GM23248 (cell line): Measurements from ENCODE around the gene IQSEC1. TPM values are rescaled to one million over a fixed set of nuclear protein-coding genes. Genes with fewer than 3 reads are reported as not detected.

Source experiments
- DNase-seq: peaks from one replicate; pipeline ENCODE4 v3.0.0-alpha.2; 2015
- H2AFZ ChIP-seq: fragments of 200-600 bp; sonication (generic); 2 replicates; pipeline ENCODE4 v1.6.1; 2016; ENCODE audit warnings: antibody characterized with exemption
- H3F3A ChIP-seq: fragments of 200-600 bp; sonication (generic); 2 replicates; pipeline ENCODE4 v1.6.1; 2016; ENCODE audit warnings: mild to moderate bottlenecking, antibody characterized with exemption, mixed run types; ENCODE audit not compliant: insufficient read depth
- H3K27ac ChIP-seq: fragments of 200-600 bp; sonication (generic); 2 replicates; pipeline ENCODE4 v1.5.1; 2016; ENCODE audit warnings: mild to moderate bottlenecking
- H3K27me3 ChIP-seq: fragments of 200-600 bp; sonication (generic); replicated peaks from 2 replicates; pipeline ENCODE4 v1.6.1; 2016; ENCODE audit warnings: mild to moderate bottlenecking; ENCODE audit not compliant: insufficient read depth
- H3K36me3 ChIP-seq: fragments of 200-600 bp; sonication (generic); 2 replicates; pipeline ENCODE4 v1.6.1; 2016; ENCODE audit warnings: low read depth, mild to moderate bottlenecking
- H3K4me1 ChIP-seq: fragments of 200-600 bp; sonication (generic); 2 replicates; pipeline ENCODE4 v1.6.1; 2016; ENCODE audit warnings: mild to moderate bottlenecking; ENCODE audit not compliant: insufficient read depth
- H3K4me2 ChIP-seq: fragments of 200-600 bp; sonication (generic); one replicate; pipeline ENCODE4 v1.6.1; 2016; ENCODE audit warnings: mild to moderate bottlenecking; ENCODE audit not compliant: unreplicated experiment
- H3K4me3 ChIP-seq: fragments of 200-600 bp; sonication (generic); 2 replicates; pipeline ENCODE4 v1.5.1; 2016; ENCODE audit warnings: mild to moderate bottlenecking
- H3K79me2 ChIP-seq: fragments of 200-600 bp; sonication (generic); 2 replicates; pipeline ENCODE4 v1.6.1; 2016; ENCODE audit warnings: mild to moderate bottlenecking; ENCODE audit not compliant: insufficient read depth
- H3K9ac ChIP-seq: fragments of 200-600 bp; sonication (generic); 2 replicates; pipeline ENCODE4 v1.6.1; 2016; ENCODE audit warnings: mild to moderate bottlenecking
- H3K9me2 ChIP-seq: fragments of 200-600 bp; sonication (generic); 2 replicates; pipeline ENCODE4 v1.6.1; 2016; ENCODE audit warnings: mixed run types, mild to moderate bottlenecking, moderate library complexity; ENCODE audit not compliant: insufficient read depth
- H3K9me3 ChIP-seq: fragments of 200-600 bp; sonication (generic); one replicate; pipeline ENCODE4 v1.6.1; 2017; ENCODE audit warnings: low read depth
- H4K20me1 ChIP-seq: fragments of 200-600 bp; sonication (generic); 2 replicates; pipeline ENCODE4 v1.6.0; 2016; ENCODE audit not compliant: insufficient read depth
- EZH2 ChIP-seq: fragments of 200-600 bp; sonication (generic); IDR thresholded peaks from 2 replicates; pipeline ENCODE4 v1.6.1; 2018; ENCODE audit warnings: antibody characterized with exemption, mild to moderate bottlenecking; ENCODE audit not compliant: insufficient read depth, poor library complexity, severe bottlenecking
- EZH2phosphoT487 ChIP-seq: fragments of 200-600 bp; sonication (generic); IDR thresholded peaks from 2 replicates; pipeline ENCODE4 v1.6.1; 2018; ENCODE audit warnings: antibody characterized with exemption, moderate library complexity, mild to moderate bottlenecking, low read depth; ENCODE audit not compliant: insufficient read depth
- WGBS, 2 experiments: methylation state at CpG; one replicate each; pipeline ENCODE4 v1.1.6; 2015 to 2017; ENCODE audit warnings: low lambda C conversion rate in 2 of 2, low coverage in 1 of 2; ENCODE audit errors: missing lambda C conversion rate in 2 of 2; 5-methylcytosine and 5-hydroxymethylcytosine counted together
- in situ Hi-C: fragments of 300-500 bp; cut with MboI; formaldehyde crosslinking; loops from 2 replicates; pipeline ENCODE4 v1.15.0; 2020
- polyA plus RNA-seq: library from polyadenylated mRNA; unstranded; fragments of >200 nt; fragmentation: Nextera tagmentation; extraction: Ambion mirVana; gene quantifications from 2 replicates; pipeline ENCODE4 v1.2.1, GENCODE V29; 2016
- total RNA-seq: library from RNA; depleted of rRNA; stranded (reverse); fragments of >200 nt; shearing (Covaris generic); gene quantifications from 2 replicates; pipeline ENCODE4 v1.2.3, GENCODE V29; 2014

Gene IQSEC1
- total and polyA plus RNA-seq, 2 experiments from 2014 or later, result 5.1 to 21.6 TPM

DNA sequence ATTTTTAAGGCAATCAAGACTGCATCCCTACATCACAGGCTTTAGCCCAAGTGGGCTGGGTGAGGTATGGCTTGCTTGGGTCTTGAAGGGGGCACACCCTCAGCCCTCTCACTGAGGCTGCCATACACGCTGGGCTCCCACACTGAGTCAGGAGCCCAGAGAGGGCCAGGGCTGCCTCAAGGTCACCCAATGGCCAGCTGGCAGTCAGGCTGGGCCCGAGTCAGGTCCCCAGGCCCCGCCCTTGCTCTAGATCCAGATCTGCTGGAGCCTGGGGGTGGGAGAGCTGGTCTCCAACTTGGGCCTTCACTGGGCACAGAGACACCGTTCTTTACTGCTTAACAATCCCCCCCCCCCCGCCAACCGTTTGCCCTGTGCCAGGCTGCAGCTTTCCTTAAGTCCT lies 88.1 kb downstream of the IQSEC1 start:
- no peaks in the 10 kb centered on the region for H3K36me3 ChIP-seq
- H3K4me1 ChIP-seq, result peaks cover under 1% of the 10 kb centered on the region; the same call in 1 of the 2 replicates
- H3K9me3 ChIP-seq, result no peaks in the 10 kb centered on the region
- no peaks in the 10 kb centered on the region for H3K27me3 ChIP-seq
- no peak overlapping the region for H2AFZ ChIP-seq
- no peaks in the 10 kb centered on the region for H3K9me2 ChIP-seq
- H3K27ac ChIP-seq, result no peak overlapping the region
- no peak for TF ChIP-seq EZH2phosphoT487
- no peak for TF ChIP-seq EZH2
- H4K20me1 ChIP-seq, result no peaks in the 10 kb centered on the region
- H3F3A ChIP-seq, result 0 out of 2 replicates have a peak, but pooled peaks cover under 1% of the 10 kb centered on the region
- 73 to 77% methylated on average over 6 of the region's 6 CpGs for WGBS, 2 experiments
- DNase-seq, result no peak
- no peak overlapping the region for H3K4me3 ChIP-seq
- in situ Hi-C loops, result no loop called here
- H3K9ac ChIP-seq, result no peak overlapping the region
- no peak overlapping the region for H3K4me2 ChIP-seq
- no peaks in the 10 kb centered on the region for H3K79me2 ChIP-seq

DNA sequence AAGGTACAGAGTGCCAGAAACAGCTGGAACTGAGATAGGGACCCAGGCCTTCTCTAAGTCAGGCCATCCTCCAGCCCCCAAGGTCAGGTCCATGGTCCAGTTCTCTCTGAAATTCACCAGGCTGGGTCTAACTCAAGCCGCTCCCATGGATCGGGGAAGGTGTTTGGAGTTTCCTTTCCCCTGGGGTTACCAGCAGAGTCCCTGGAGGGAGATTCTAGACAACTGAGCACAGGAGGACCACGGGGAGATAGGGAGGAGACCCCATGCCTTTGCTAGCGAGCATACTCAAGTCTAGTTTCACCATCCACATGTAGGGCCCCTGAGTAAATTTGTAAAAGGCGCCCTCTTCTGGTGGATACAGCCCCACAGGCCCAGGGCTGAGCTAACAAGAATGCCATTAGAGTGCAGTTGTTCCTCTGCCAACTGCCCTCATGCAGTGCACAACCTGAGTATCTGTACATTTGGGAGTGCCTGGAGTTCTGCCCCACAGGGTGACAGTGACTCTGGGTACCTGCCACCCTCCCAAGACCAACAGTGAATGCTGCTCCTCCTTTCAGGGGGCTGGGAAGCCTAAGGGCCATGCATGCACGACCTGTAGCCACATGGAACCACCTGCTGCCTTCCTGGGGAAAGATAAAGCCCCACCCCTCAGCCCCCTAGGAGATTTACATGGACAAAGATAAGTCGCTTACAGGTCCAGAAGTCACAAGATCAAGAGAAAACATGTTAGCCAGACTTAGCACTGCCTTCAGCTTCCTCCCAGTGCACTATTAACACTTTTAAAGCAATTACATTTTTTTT lies 89.0 kb downstream of the IQSEC1 start:
- H3K79me2 ChIP-seq, result no peaks in the 10 kb centered on the region
- in situ Hi-C loops, result no loop called here
- H2AFZ ChIP-seq, result no peak overlapping the region
- H3K4me1 ChIP-seq, result no peaks in the 10 kb centered on the region
- WGBS, 2 experiments, result 52 to 56% methylated on average over 7 of the region's 7 CpGs
- H3K36me3 ChIP-seq, result no peaks in the 10 kb centered on the region
- no peaks in the 10 kb centered on the region for H3K27me3 ChIP-seq
- H4K20me1 ChIP-seq, result no peaks in the 10 kb centered on the region
- H3K4me3 ChIP-seq, result no peak overlapping the region
- H3K9me2 ChIP-seq, result no peaks in the 10 kb centered on the region
- H3K9ac ChIP-seq, result no peak overlapping the region
- H3K27ac ChIP-seq, result no peak overlapping the region
- no peaks in the 10 kb centered on the region for H3K9me3 ChIP-seq
- peak; percentile 80 for DNase-seq
- no peak for TF ChIP-seq EZH2phosphoT487
- no peaks in the 10 kb centered on the region for H3F3A ChIP-seq
- no peak overlapping the region for H3K4me2 ChIP-seq

DNA sequence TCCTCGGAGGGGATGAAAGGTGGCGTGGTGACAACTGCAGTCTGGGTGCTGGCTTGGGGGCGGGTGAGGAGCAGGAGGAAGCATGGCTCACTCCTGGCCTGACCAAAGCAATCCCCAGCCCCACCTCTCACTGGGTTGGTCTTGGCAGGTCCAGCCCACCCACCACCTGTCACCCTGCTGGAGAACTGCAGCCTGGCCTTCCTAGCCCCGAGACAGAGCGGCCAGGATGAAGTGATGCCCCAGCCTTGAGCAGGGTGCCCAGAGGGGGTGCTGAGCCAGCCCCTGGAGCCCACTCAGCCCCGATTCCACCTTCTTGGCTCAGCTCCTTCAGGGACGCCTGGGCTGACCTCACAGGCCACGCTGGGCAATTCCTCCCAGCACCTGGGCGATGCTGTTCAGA lies 89.9 kb downstream of the IQSEC1 start:
- 68 to 70% methylated on average over 8 to 9 of the region's 9 CpGs for WGBS, 2 experiments
- no peaks in the 10 kb centered on the region for H3K36me3 ChIP-seq

DNA sequence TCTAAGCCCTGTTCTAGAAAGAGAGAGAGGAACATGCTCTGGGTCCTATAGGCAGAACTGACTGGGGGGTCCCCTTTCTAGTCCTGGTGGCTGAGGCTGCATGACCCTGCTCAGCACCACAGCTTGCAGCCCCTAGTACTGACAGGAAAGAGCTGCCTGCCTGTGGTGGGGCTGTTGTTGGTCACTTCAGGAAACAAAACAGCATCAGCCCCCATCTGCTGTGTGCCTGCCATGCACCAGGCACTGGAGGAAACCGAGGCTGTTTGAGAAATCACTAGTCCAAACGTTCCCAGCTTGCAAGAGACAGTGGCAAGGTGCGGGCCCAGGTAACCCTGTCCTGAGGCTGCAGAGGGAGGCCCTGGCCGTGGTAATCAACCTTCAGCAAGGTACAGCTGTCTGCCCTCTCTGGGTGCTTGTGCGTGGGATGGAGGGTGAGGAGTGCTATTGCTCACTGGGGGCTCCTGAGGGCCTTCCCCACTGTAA lies 90.6 kb downstream of the IQSEC1 start:
- H3K27ac ChIP-seq, result no peak overlapping the region
- H3K4me1 ChIP-seq, result no peaks in the 10 kb centered on the region
- H4K20me1 ChIP-seq, result no peaks in the 10 kb centered on the region
- no peak for DNase-seq
- no peaks in the 10 kb centered on the region for H3F3A ChIP-seq
- no peaks in the 10 kb centered on the region for H3K9me2 ChIP-seq
- WGBS, 2 experiments, result 61 to 68% methylated on average over 5 of the region's 5 CpGs
- no peaks in the 10 kb centered on the region for H3K36me3 ChIP-seq
- H3K9ac ChIP-seq, result no peak overlapping the region
- no peak overlapping the region for H2AFZ ChIP-seq
- no peak overlapping the region for H3K4me2 ChIP-seq
- TF ChIP-seq EZH2phosphoT487 (no peak), EZH2 (no peak)
- in situ Hi-C loops, result no loop called here
- no peaks in the 10 kb centered on the region for H3K27me3 ChIP-seq
- H3K9me3 ChIP-seq, result no peaks in the 10 kb centered on the region
- no peaks in the 10 kb centered on the region for H3K79me2 ChIP-seq
- H3K4me3 ChIP-seq, result no peak overlapping the region

More for the DNA sequence above, 89.9 kb downstream of the IQSEC1 start:
- no peak for DNase-seq
- H3K4me3 ChIP-seq, result no peak overlapping the region
- H3K9me2 ChIP-seq, result no peaks in the 10 kb centered on the region
- no peaks in the 10 kb centered on the region for H3K4me1 ChIP-seq
- no peak overlapping the region for H2AFZ ChIP-seq
- H4K20me1 ChIP-seq, result no peaks in the 10 kb centered on the region
- no peak overlapping the region for H3K27ac ChIP-seq
- no peaks in the 10 kb centered on the region for H3F3A ChIP-seq
- no peak for TF ChIP-seq EZH2
- H3K9ac ChIP-seq, result no peak overlapping the region
- H3K4me2 ChIP-seq, result no peak overlapping the region
- no peaks in the 10 kb centered on the region for H3K79me2 ChIP-seq
- H3K27me3 ChIP-seq, result no peaks in the 10 kb centered on the region
- H3K9me3 ChIP-seq, result no peaks in the 10 kb centered on the region
- in situ Hi-C loops, result no loop called here
